Peyer's patch (tissue), 4 donors: Measurements from ENCODE around the gene YTHDF1. TPM values are rescaled to one million over a fixed set of nuclear protein-coding genes. Genes with fewer than 3 reads are reported as not detected.

Experiments used
- DNase-seq, 3 donors: peaks; one replicate each; pipeline ENCODE4 v3.0.0-alpha.2; 2017 to 2019
- H3K27ac ChIP-seq, 4 donors: fragments of 200-600 bp; sonication (generic); one replicate each; pipeline ENCODE4 v1.5.1; 2016 to 2019
- H3K27me3 ChIP-seq, 2 donors: fragments of 200-600 bp; sonication (generic); one replicate each; pipeline ENCODE4 v1.5.1; 2019
- H3K36me3 ChIP-seq, 3 donors: fragments of 200-600 bp; sonication (generic); one replicate each; pipeline ENCODE4 v1.5.1; 2016 to 2019
- H3K4me1 ChIP-seq, 4 donors: fragments of 200-600 bp; sonication (generic); one replicate each; pipeline ENCODE4 v1.5.1; 2016 to 2019
- H3K4me3 ChIP-seq, 4 donors: fragments of 200-600 bp; sonication (generic); 1 replicate in 3 of 4; 2 replicates in 1 of 4; pipeline ENCODE4 v1.5.1; 2016 to 2019; ENCODE audit warnings: mild to moderate bottlenecking in 1 of 4
- H3K9me3 ChIP-seq, 4 donors: fragments of 200-600 bp; sonication (generic); one replicate each; pipeline ENCODE4 v1.5.1; 2016 to 2019; ENCODE audit warnings: mild to moderate bottlenecking in 1 of 4
- CTCF ChIP-seq, 6 experiments: fragments of 450-650 bp in 4 of 6; fragments of 200-600 bp in 2 of 6; sonication (generic) in 1 of 6; IDR thresholded peaks; one replicate each; pipeline ENCODE4 v1.5.1; 2017 to 2019; ENCODE audit warnings: antibody characterized with exemption in 6 of 6, mild to moderate bottlenecking in 3 of 6, moderate library complexity in 1 of 6
- POLR2A ChIP-seq, 2 donors: fragments of 450-650 bp; IDR thresholded peaks; one replicate each; pipeline ENCODE4 v1.5.1; 2017; ENCODE audit warnings: antibody characterized with exemption in 2 of 2, mild to moderate bottlenecking in 2 of 2, moderate library complexity in 2 of 2
- total RNA-seq, 4 donors: library from RNA; depleted of rRNA; stranded (reverse); fragments of >200 nt; gene quantifications; one replicate each; pipeline ENCODE4 v1.1.0, GENCODE V29; 2016

The YTHDF1 gene
- total RNA-seq, 4 donors from 2014 or later = 25.7 to 30.5 (median 28.3) TPM

DNA sequence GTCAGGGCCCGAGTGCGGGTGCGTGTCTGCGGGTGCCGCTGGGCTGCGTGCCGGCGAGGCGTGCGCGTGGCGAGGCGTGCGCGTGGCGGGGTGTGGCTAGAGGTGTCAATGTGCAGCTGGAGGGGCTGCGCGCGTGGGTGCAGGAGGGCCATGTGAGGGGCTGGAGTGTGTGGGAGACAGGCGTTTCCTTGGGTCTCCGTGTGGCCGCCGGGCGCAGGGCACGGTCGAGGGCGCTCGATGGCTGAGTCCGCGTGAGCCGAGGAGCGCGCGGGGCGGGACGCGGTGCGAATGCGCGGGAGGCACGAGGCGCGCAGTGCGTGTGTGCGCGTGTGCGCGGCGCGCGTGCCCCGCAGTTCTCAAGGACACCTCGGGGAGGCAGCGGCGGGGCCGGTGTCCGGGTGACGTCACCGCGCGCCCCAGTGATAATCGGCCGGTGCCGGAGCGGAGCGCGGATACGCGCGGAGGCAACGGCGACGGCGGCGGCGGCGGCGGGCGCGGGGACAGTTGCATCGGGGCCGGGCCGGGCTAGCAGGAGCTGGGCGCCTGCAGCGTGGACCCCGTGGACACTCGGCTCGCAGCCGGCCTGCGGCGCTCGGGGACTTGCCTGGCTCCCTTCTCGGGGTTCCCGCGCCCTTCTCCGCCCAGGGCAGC, 38.7 kb downstream of the YTHDF1 start:
- Histone ChIP-seq H3K27me3 (peaks cover 0 to 63% of the 10 kb centered on the region in 2 donors), H3K36me3 (no peaks in the 10 kb centered on the region), H3K4me1 (peaks cover 0 to 33% (median 18%) of the 10 kb centered on the region in 4 donors), H3K9me3 (no peaks in the 10 kb centered on the region), H3K27ac (no peak overlapping the region), H3K4me3 (peak overlapping the region in 1 of 4 donors; percentile 4)
- DNase-seq = no peak
- TF ChIP-seq CTCF (IDR thresholded peaks at IDR 0.05) (no peak), POLR2A (IDR thresholded peaks at IDR 0.05) (no peak)

GRCh38 chr20:63176427-63177133, 39.4 kb downstream of the YTHDF1 start:
- Histone ChIP-seq H3K27me3 (peaks cover 0 to 63% of the 10 kb centered on the region in 2 donors), H3K27ac (no peak overlapping the region), H3K36me3 (no peaks in the 10 kb centered on the region), H3K4me1 (peaks cover 0 to 33% (median 18%) of the 10 kb centered on the region in 4 donors), H3K9me3 (no peaks in the 10 kb centered on the region), H3K4me3 (no peak overlapping the region)
- DNase-seq = no peak
- TF ChIP-seq CTCF (IDR thresholded peaks at IDR 0.05) (no peak), POLR2A (IDR thresholded peaks at IDR 0.05) (no peak)

DNA sequence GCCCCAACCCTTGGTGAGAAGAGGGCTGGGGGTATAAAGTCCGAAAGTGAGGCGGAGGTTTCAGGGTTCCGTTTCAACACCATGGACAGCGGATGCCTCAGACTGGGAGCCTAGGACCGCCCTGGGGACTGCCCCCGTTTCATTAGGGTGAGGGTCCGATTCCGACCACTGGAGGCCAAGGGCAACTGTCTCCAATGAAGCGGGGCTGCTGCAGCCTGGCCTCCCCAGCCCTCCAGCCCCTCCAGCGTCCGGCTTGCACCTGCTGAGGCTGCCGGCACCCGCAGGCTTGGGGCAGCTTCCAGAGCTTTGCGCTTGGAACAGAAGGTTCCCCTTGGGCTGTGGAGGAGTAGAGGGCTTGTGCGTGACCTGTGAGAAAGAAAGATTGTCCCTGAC, 39.9 kb downstream of the YTHDF1 start:
- Histone ChIP-seq H3K9me3 (no peaks in the 10 kb centered on the region), H3K36me3 (no peaks in the 10 kb centered on the region), H3K27me3 (peaks cover 0 to 63% of the 10 kb centered on the region in 2 donors), H3K4me1 (peaks cover 0 to 33% (median 18%) of the 10 kb centered on the region in 4 donors), H3K4me3 (no peak overlapping the region), H3K27ac (no peak overlapping the region)
- no peak for DNase-seq
- TF ChIP-seq POLR2A (IDR thresholded peaks at IDR 0.05) (no peak), CTCF (IDR thresholded peaks at IDR 0.05) (no peak)

DNA sequence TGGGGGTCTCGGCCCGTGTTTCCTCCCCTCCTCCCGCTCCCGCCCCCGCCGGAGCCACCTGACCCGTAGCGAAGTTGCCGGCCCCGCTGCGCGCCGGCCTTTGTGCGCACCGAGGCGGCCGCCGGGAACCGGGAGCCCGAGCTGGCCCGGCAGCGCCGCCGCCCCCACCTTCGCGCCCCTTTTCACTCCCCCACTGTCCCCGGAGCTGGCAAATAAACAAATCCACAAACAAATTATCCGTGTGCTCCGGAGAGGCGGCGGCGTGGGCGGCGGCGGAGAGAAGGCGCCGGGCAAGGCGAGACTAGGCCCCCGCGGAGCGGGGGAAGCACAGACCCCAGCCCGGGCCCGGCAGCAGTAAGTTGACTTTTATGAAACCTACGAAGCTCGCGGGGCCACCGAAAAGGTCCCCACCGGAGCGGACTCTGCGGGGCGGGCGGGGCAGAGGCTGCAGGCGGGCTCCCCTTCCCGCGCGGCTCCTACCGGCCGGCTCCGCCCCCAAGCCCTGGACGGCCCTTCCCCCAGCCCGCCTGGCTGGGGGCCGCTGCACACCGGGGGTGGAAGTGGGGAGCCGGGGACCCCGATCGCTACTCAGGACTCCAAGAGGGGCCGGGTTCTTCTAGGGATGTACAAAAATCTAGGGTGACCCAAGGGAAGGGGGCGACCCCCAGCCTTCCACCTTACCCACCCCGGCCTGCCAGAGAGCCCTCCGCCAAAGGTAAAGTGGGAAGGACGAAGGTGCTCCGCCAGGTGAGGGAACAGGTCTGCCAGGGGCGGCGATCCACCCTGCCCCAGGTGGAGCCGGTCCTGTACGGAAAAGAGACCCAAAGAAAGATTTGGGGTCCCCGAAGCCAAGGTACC, 40.7 kb downstream of the YTHDF1 start:
- DNase-seq = no peak
- TF ChIP-seq CTCF (IDR thresholded peaks at IDR 0.05) (no peak), POLR2A (IDR thresholded peaks at IDR 0.05) (no peak)
- H3K36me3 ChIP-seq = no peaks in the 10 kb centered on the region
- H3K27me3 ChIP-seq = peaks cover 0 to 60% of the 10 kb centered on the region in 2 donors
- H3K4me1 ChIP-seq = peaks cover 0 to 33% (median 18%) of the 10 kb centered on the region in 4 donors
- H3K27ac ChIP-seq = no peak overlapping the region
- H3K9me3 ChIP-seq = no peaks in the 10 kb centered on the region
- no peak overlapping the region for H3K4me3 ChIP-seq

DNA sequence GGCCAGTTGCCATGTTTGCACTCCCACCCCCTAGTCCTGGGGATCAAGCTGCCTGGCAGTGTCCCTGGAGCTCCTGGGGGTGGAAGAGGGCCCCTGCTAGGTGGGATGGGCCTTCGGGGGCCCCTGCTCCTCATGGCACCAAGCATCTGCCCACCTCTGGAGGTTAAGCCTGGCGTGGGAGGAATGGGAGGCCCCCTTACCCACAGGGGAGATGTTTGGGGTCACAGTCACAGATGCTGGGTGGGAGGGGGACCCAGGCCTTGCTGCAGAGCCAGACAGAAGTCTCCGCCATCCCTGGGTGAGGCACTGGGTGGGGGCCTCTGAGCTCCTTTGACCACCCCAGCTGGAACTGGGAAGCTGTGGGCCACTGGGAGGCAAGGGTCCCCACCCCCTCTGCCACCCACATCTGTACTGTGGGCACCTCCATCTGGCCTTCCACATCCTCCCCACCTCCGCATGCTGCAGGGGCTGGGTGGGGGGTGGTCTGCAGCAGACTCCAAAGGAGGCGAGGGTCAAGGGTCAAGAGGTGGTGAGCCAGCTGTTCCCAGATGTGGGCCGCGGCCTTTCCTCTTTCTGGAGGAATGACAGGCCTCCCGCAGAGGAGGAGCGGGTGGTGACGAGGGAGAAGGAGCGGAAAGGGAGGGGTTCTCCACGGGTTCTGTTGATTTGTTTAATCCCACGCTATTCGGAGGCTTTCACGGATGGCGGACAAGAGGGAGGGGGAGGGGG, 41.5 kb downstream of the YTHDF1 start:
- DNase-seq = no peak
- peaks cover 0 to 33% (median 15%) of the 10 kb centered on the region in 4 donors for H3K4me1 ChIP-seq
- no peak overlapping the region for H3K4me3 ChIP-seq
- no peaks in the 10 kb centered on the region for H3K9me3 ChIP-seq
- no peaks in the 10 kb centered on the region for H3K36me3 ChIP-seq
- no peak overlapping the region for H3K27ac ChIP-seq
- H3K27me3 ChIP-seq = peaks cover 0 to 57% of the 10 kb centered on the region in 2 donors
- no peak for TF ChIP-seq CTCF (IDR thresholded peaks at IDR 0.05)
- no peak for TF ChIP-seq POLR2A (IDR thresholded peaks at IDR 0.05)
